ENCODE data around the gene NT5M.

NT5M gene

DNA sequence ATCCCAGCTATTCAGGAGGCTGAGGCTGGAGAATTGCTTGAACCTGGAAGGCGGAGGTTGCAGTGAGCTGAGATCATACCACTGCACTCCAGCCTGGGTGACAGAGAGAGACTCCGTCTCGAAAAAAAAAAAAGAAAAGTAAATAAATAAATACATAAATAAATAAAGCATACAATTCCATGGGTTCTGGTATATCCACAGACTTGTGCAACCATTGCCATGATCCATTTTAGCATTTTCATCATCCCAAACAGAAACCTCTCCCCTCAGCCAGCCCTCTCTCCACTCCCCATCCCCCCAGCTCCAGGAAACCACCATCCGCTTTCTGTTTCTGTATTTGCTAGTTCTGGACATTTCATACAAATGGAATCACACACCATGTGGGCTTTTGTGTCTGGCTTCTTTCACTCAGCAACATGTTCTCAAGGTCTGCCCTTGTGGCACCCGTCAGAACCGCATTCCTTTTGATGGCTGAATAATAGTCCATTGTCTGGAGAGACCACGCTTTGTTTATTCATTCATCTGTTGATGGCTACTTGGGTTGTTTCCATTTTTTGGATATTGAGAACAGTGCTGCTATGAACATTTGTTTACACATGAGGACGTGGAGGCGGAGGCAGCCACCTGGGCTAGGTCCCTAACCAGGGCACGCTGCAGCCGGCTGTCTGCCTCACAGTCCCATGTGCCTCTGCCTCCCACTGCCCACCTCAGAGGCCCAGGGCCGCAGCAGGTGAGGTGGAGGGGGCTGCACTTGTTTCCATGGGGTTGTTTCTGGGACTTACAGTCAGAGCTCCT, 76.2 kb downstream of the NT5M start:
- Histone ChIP-seq H3K79me1 (replicated peaks; ENCODE audit: low read length, poor library complexity, severe bottlenecking) (no peaks in the 10 kb centered on the region), H3K4me1 (ENCODE audit: control insufficient read depth, insufficient read depth, low read depth, low read length) (no peaks in the 10 kb centered on the region), H3K4me3 (ENCODE audit: insufficient read depth in 1 of 2, low read depth in 1 of 2, low read length in 2 of 2) (no peak overlapping the region), H3K4ac (ENCODE audit: low read depth in 1 of 2, low read length in 2 of 2) (no peak overlapping the region), H2BK15ac (ENCODE audit: low read depth, poor library complexity, severe bottlenecking) (no peak overlapping the region), H3K9me3 (ENCODE audit: control insufficient read depth, low read length) (no peaks in the 10 kb centered on the region), H2BK120ac (ENCODE audit: low read depth, low read length) (no peak overlapping the region), H3K9ac (ENCODE audit: low read length) (no peak overlapping the region), H3K14ac (ENCODE audit: low read length in 2 of 2) (no peak overlapping the region), H3K27ac (ENCODE audit: low read length, poor library complexity, severe bottlenecking) (no peak overlapping the region), H2BK5ac (ENCODE audit: low read depth, low read length, poor library complexity, severe bottlenecking) (no peak overlapping the region), H3K4me2 (ENCODE audit: low read length, poor library complexity, severe bottlenecking) (no peak overlapping the region), H2AFZ (ENCODE audit: low read depth, low read length) (no peak overlapping the region), H3K23ac (ENCODE audit: low read length in 2 of 2) (no peak overlapping the region), H2BK12ac (ENCODE audit: low read length in 2 of 2) (no peak overlapping the region), H3K36me3 (ENCODE audit: control insufficient read depth in 1 of 2, insufficient read depth in 2 of 2, low read depth in 1 of 2, low read length in 2 of 2) (no peaks in the 10 kb centered on the region), H2AK5ac (ENCODE audit: low read length, severe bottlenecking) (no peak overlapping the region), H3K18ac (ENCODE audit: low read depth in 1 of 2, low read length in 2 of 2) (no peak overlapping the region), H4K91ac (ENCODE audit: low read length) (no peak overlapping the region), H4K8ac (ENCODE audit: low read length) (no peak overlapping the region), H3K27me3 (ENCODE audit: control insufficient read depth in 1 of 2, insufficient read depth in 1 of 2, low read length in 2 of 2) (peaks cover 49% of the 10 kb centered on the region in 2 experiments)
- WGBS = 77% methylated on average over 9 of the region's 12 CpGs
- peak; percentile 67 for DNase-seq

DNA sequence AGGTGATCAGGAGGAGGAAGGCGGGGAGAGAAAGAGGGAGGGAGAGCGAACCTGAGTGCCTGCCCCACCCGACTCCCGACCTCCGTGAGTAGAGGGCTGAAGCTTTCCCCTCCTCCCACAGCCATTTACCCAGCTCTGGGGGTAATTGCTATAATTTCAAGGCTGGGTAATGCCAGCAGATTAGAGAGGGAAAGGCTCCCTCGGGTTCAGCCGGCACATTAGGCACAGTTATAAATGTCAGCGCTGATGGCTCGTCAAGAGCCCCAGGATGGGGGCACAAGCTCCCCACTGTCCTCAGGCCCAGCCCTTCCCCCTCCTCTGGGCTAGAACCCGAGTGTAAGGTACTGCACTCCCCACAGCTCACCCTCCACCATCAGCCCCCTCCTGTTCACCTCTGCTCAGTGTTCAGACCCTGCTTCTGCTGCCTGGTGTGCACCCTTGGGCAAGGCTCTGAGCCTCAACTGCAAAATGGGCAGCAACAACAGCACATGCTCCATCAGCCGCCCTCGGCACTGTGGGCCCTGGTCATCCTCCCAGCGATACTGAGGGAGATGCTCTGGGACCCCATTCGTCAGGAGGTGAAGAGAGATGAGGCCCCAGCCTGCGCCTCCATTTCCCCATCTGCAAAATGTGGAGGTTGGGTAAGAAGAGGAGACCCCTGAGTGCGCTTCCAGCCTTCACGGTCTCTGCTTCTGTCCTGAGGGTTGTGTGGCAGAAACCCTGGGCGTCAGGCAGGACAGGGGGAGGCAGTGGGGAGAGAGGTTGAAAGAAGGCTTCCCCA, 77.2 kb downstream of the NT5M start:
- DNase-seq = no peak
- WGBS = 78% methylated on average over 17 of the region's 18 CpGs
- no peak overlapping the region for H3K14ac ChIP-seq (ENCODE audit: low read length in 2 of 2)

DNA sequence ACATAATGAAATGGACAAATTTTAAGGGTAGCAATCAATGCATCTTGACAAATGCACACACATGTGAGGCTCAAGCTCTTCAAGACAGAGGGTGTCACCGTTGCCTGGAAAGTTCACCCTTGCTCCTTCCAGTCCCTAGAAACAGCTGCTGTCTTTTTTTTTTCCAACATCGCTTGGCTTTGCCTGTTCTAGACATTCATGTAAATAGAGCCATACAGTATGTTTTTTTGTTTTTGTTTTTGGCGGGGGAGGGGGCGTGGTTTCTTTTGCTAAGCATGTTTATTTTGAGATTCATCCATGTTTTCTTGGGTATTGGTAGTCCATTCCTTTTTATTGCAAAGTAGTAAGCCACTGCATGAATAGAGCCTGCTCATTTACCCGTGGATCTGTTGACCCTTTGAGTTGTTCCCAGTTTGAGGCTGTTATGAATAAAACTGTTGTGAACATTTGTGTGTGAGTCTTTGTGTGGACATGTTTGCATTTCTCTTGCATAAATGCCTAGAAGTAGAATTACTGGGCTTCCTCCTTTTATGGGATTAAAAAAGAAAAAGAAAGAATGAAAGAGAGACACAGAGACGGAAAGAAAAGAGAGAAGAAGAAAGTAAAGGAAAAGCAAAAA, 78.4 kb downstream of the NT5M start:
- Histone ChIP-seq H4K8ac (ENCODE audit: low read length) (no peak overlapping the region), H3K79me1 (replicated peaks; ENCODE audit: low read length, poor library complexity, severe bottlenecking) (no peaks in the 10 kb centered on the region), H3K4me3 (ENCODE audit: insufficient read depth in 1 of 2, low read depth in 1 of 2, low read length in 2 of 2) (no peak overlapping the region), H4K91ac (ENCODE audit: low read length) (no peak overlapping the region), H3K4me2 (ENCODE audit: low read length, poor library complexity, severe bottlenecking) (no peak overlapping the region), H2BK5ac (ENCODE audit: low read depth, low read length, poor library complexity, severe bottlenecking) (no peak overlapping the region), H3K4me1 (ENCODE audit: control insufficient read depth, insufficient read depth, low read depth, low read length) (no peaks in the 10 kb centered on the region), H3K36me3 (ENCODE audit: control insufficient read depth in 1 of 2, insufficient read depth in 2 of 2, low read depth in 1 of 2, low read length in 2 of 2) (no peaks in the 10 kb centered on the region), H3K23ac (ENCODE audit: low read length in 2 of 2) (no peak overlapping the region), H3K9ac (ENCODE audit: low read length) (no peak overlapping the region), H2AFZ (ENCODE audit: low read depth, low read length) (no peak overlapping the region), H2BK12ac (ENCODE audit: low read length in 2 of 2) (no peak overlapping the region), H3K9me3 (ENCODE audit: control insufficient read depth, low read length) (no peaks in the 10 kb centered on the region), H2AK5ac (ENCODE audit: low read length, severe bottlenecking) (no peak overlapping the region), H2BK120ac (ENCODE audit: low read depth, low read length) (no peak overlapping the region), H3K27me3 (ENCODE audit: control insufficient read depth in 1 of 2, insufficient read depth in 1 of 2, low read length in 2 of 2) (peaks cover 40 to 63% of the 10 kb centered on the region in 2 experiments), H2BK15ac (ENCODE audit: low read depth, poor library complexity, severe bottlenecking) (no peak overlapping the region), H3K4ac (ENCODE audit: low read depth in 1 of 2, low read length in 2 of 2) (no peak overlapping the region), H3K14ac (ENCODE audit: low read length in 2 of 2) (no peak overlapping the region), H3K27ac (ENCODE audit: low read length, poor library complexity, severe bottlenecking) (no peak overlapping the region), H3K18ac (ENCODE audit: low read depth in 1 of 2, low read length in 2 of 2) (no peak overlapping the region)
- DNase-seq = no peak
- 74% methylated on average over 6 of the region's 6 CpGs for WGBS

More for the DNA sequence above, 77.2 kb downstream of the NT5M start:
- no peak overlapping the region for H2AK5ac ChIP-seq (ENCODE audit: low read length, severe bottlenecking)
- H3K9me3 ChIP-seq (ENCODE audit: control insufficient read depth, low read length) = no peaks in the 10 kb centered on the region
- H2AFZ ChIP-seq (ENCODE audit: low read depth, low read length) = no peak overlapping the region
- no peak overlapping the region for H3K18ac ChIP-seq (ENCODE audit: low read depth in 1 of 2, low read length in 2 of 2)
- H2BK5ac ChIP-seq (ENCODE audit: low read depth, low read length, poor library complexity, severe bottlenecking) = no peak overlapping the region
- no peaks in the 10 kb centered on the region for H3K79me1 ChIP-seq (replicated peaks; ENCODE audit: low read length, poor library complexity, severe bottlenecking)
- no peaks in the 10 kb centered on the region for H3K4me1 ChIP-seq (ENCODE audit: control insufficient read depth, insufficient read depth, low read depth, low read length)
- H2BK15ac ChIP-seq (ENCODE audit: low read depth, poor library complexity, severe bottlenecking) = peak overlapping the region; percentile 26
- no peak overlapping the region for H3K9ac ChIP-seq (ENCODE audit: low read length)
- no peak overlapping the region for H3K4me3 ChIP-seq (ENCODE audit: insufficient read depth in 1 of 2, low read depth in 1 of 2, low read length in 2 of 2)
- H3K4ac ChIP-seq (ENCODE audit: low read depth in 1 of 2, low read length in 2 of 2) = no peak overlapping the region
- H3K4me2 ChIP-seq (ENCODE audit: low read length, poor library complexity, severe bottlenecking) = no peak overlapping the region
- no peak overlapping the region for H3K23ac ChIP-seq (ENCODE audit: low read length in 2 of 2)
- H4K8ac ChIP-seq (ENCODE audit: low read length) = no peak overlapping the region
- H4K91ac ChIP-seq (ENCODE audit: low read length) = no peak overlapping the region
- no peaks in the 10 kb centered on the region for H3K36me3 ChIP-seq (ENCODE audit: control insufficient read depth in 1 of 2, insufficient read depth in 2 of 2, low read depth in 1 of 2, low read length in 2 of 2)
- no peak overlapping the region for H2BK12ac ChIP-seq (ENCODE audit: low read length in 2 of 2)
- H3K27me3 ChIP-seq (ENCODE audit: control insufficient read depth in 1 of 2, insufficient read depth in 1 of 2, low read length in 2 of 2) = peaks cover 46 to 52% of the 10 kb centered on the region in 2 experiments
- no peak overlapping the region for H3K27ac ChIP-seq (ENCODE audit: low read length, poor library complexity, severe bottlenecking)
- no peak overlapping the region for H2BK120ac ChIP-seq (ENCODE audit: low read depth, low read length)

DNA sequence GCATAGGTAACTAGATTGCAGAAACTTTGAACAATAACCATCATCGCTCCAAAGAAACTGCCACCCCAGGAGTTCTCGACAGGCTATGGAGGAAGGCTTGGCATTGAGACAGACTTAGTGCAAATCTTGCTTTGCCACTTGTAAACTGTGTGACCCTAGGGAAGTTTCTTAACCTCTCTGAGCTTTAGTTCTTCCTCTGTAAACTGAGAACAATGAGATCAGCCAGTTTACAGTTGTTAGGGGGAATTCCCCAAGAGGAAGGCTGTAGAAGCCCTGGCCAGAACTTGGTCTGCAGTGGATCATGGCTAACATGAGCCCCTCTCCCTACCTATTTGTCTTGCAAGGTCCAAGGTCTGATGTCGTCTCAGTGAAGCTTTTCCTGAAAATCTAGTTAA, 78.9 kb downstream of the NT5M start:
- Histone ChIP-seq H3K14ac (ENCODE audit: low read length in 2 of 2) (no peak overlapping the region), H3K18ac (ENCODE audit: low read depth in 1 of 2, low read length in 2 of 2) (no peak overlapping the region), H3K9me3 (ENCODE audit: control insufficient read depth, low read length) (no peaks in the 10 kb centered on the region), H2AK5ac (ENCODE audit: low read length, severe bottlenecking) (no peak overlapping the region), H3K27ac (ENCODE audit: low read length, poor library complexity, severe bottlenecking) (no peak overlapping the region), H4K8ac (ENCODE audit: low read length) (no peak overlapping the region), H3K4me1 (ENCODE audit: control insufficient read depth, insufficient read depth, low read depth, low read length) (no peaks in the 10 kb centered on the region), H2AFZ (ENCODE audit: low read depth, low read length) (no peak overlapping the region), H4K91ac (ENCODE audit: low read length) (no peak overlapping the region), H3K27me3 (ENCODE audit: control insufficient read depth in 1 of 2, insufficient read depth in 1 of 2, low read length in 2 of 2) (peaks cover 36 to 63% of the 10 kb centered on the region in 2 experiments), H3K9ac (ENCODE audit: low read length) (no peak overlapping the region), H2BK12ac (ENCODE audit: low read length in 2 of 2) (no peak overlapping the region), H2BK120ac (ENCODE audit: low read depth, low read length) (no peak overlapping the region), H3K4me3 (ENCODE audit: insufficient read depth in 1 of 2, low read depth in 1 of 2, low read length in 2 of 2) (no peak overlapping the region), H3K4ac (ENCODE audit: low read depth in 1 of 2, low read length in 2 of 2) (no peak overlapping the region), H3K79me1 (replicated peaks; ENCODE audit: low read length, poor library complexity, severe bottlenecking) (no peaks in the 10 kb centered on the region), H3K23ac (ENCODE audit: low read length in 2 of 2) (no peak overlapping the region), H2BK15ac (ENCODE audit: low read depth, poor library complexity, severe bottlenecking) (no peak overlapping the region), H2BK5ac (ENCODE audit: low read depth, low read length, poor library complexity, severe bottlenecking) (no peak overlapping the region), H3K4me2 (ENCODE audit: low read length, poor library complexity, severe bottlenecking) (no peak overlapping the region), H3K36me3 (ENCODE audit: control insufficient read depth in 1 of 2, insufficient read depth in 2 of 2, low read depth in 1 of 2, low read length in 2 of 2) (no peaks in the 10 kb centered on the region)
- DNase-seq = no peak
- WGBS = 84% methylated on average over 3 of the region's 3 CpGs

Data from mesenchymal stem cell (in vitro differentiated cells and primary cell).